GM23338 (cell line): ENCODE results near the gene MTOR. TPM values are rescaled to one million over a fixed set of nuclear protein-coding genes. Genes with fewer than 3 reads are reported as not detected.

Experiments
- ATAC-seq: fragments of 200-7000 bp; cut with Tn5 transposase; 3 replicates; pipeline ENCODE4 v1.9.1; 2020
- DNase-seq: peaks from one replicate; pipeline ENCODE4 v3.0.0-alpha.2; 2015; ENCODE audit warnings: low spot score
- H2AFZ ChIP-seq: fragments of 200-600 bp; sonication (generic); 2 replicates; pipeline ENCODE4 v1.8.0; 2016; ENCODE audit warnings: antibody characterized with exemption, mild to moderate bottlenecking, moderate library complexity
- H3F3A ChIP-seq: fragments of 200-600 bp; sonication (generic); replicated peaks from 2 replicates; pipeline ENCODE4 v1.8.0; 2017; ENCODE audit warnings: antibody characterized with exemption, mixed run types, low read depth
- H3K27ac ChIP-seq: fragments of 200-600 bp; sonication (generic); 2 replicates; pipeline ENCODE4 v1.6.1; 2016; ENCODE audit warnings: low read depth
- H3K27me3 ChIP-seq: fragments of 200-600 bp; sonication (generic); 2 replicates; pipeline ENCODE4 v1.8.0; 2016; ENCODE audit warnings: mild to moderate bottlenecking, mixed run types, moderate library complexity; ENCODE audit not compliant: insufficient read depth
- H3K36me3 ChIP-seq: fragments of 200-600 bp; sonication (generic); 2 replicates; pipeline ENCODE4 v1.8.0; 2016; ENCODE audit warnings: mild to moderate bottlenecking; ENCODE audit not compliant: insufficient read depth
- H3K4me1 ChIP-seq: fragments of 200-600 bp; sonication (generic); 2 replicates; pipeline ENCODE4 v1.8.0; 2016; ENCODE audit warnings: mild to moderate bottlenecking, moderate library complexity; ENCODE audit not compliant: insufficient read depth
- H3K4me2 ChIP-seq: fragments of 200-600 bp; sonication (generic); 2 replicates; pipeline ENCODE4 v1.7.1; 2017; ENCODE audit warnings: mixed run types
- H3K4me3 ChIP-seq: fragments of 200-600 bp; sonication (generic); 2 replicates; pipeline ENCODE4 v1.6.1; 2016; ENCODE audit warnings: mixed run types
- H3K79me2 ChIP-seq: fragments of 200-600 bp; sonication (generic); replicated peaks from 2 replicates; pipeline ENCODE4 v1.8.0; 2017; ENCODE audit warnings: mild to moderate bottlenecking; ENCODE audit not compliant: insufficient read depth
- H3K9me2 ChIP-seq: fragments of 200-600 bp; sonication (generic); 2 replicates; pipeline ENCODE4 v1.8.0; 2017; ENCODE audit not compliant: insufficient read depth
- H4K20me1 ChIP-seq: fragments of 200-600 bp; sonication (generic); replicated peaks from 2 replicates; pipeline ENCODE4 v1.8.0; 2017; ENCODE audit warnings: mild to moderate bottlenecking; ENCODE audit not compliant: insufficient read depth
- H3K27ac Mint-ChIP-seq: 2 replicates; pipeline ENCODE4 v1.8.0; 2020; ENCODE audit warnings: inconsistent platforms, mild to moderate bottlenecking, moderate library complexity, mixed read lengths
- H3K27me3 Mint-ChIP-seq: 3 replicates; pipeline ENCODE4 v1.8.0; 2022; ENCODE audit warnings: low read depth, mild to moderate bottlenecking, moderate library complexity, mixed read lengths, inconsistent platforms; ENCODE audit not compliant: insufficient read depth, poor library complexity
- H3K36me3 Mint-ChIP-seq: 3 replicates; pipeline ENCODE4 v1.8.0; 2021; ENCODE audit warnings: low read depth, mild to moderate bottlenecking, inconsistent platforms, moderate library complexity, mixed read lengths
- H3K4me1 Mint-ChIP-seq: 3 replicates; pipeline ENCODE4 v1.8.0; 2020; ENCODE audit warnings: mild to moderate bottlenecking, inconsistent platforms, mixed read lengths
- H3K4me3 Mint-ChIP-seq: 3 replicates; pipeline ENCODE4 v1.8.0; 2021; ENCODE audit warnings: moderate library complexity, mild to moderate bottlenecking, inconsistent platforms, mixed read lengths
- H3K9me3 Mint-ChIP-seq: 3 replicates; pipeline ENCODE4 v1.8.0; 2020; ENCODE audit warnings: moderate library complexity, mild to moderate bottlenecking, inconsistent platforms, mixed read lengths
- CTCF ChIP-seq, 2 experiments: fragments of 200-600 bp in 1 of 2; sonication (generic) in 1 of 2; conservative IDR thresholded peaks; 2 replicates each; pipeline versions ENCODE4 v1.5.1 to v1.6.1; 2016 to 2017; ENCODE audit warnings: antibody characterized with exemption in 2 of 2, low read depth in 2 of 2, mild to moderate bottlenecking in 2 of 2, moderate library complexity in 1 of 2
- ETS1 ChIP-seq: IDR thresholded peaks from 2 replicates; pipeline ENCODE4 v1.6.1; 2016; ENCODE audit warnings: antibody characterized with exemption
- EZH2 ChIP-seq: fragments of 200-600 bp; sonication (generic); IDR thresholded peaks from one replicate; pipeline ENCODE4 v1.8.0; 2017; ENCODE audit warnings: antibody characterized with exemption, mild to moderate bottlenecking, low read depth; ENCODE audit not compliant: unreplicated experiment
- EZH2phosphoT487 ChIP-seq: fragments of 200-600 bp; sonication (generic); IDR thresholded peaks from one replicate; pipeline ENCODE4 v1.8.1; 2018; ENCODE audit warnings: antibody characterized with exemption; ENCODE audit not compliant: unreplicated experiment
- POLR2AphosphoS5 ChIP-seq: IDR thresholded peaks from 2 replicates; pipeline ENCODE4 v1.6.1; 2016; ENCODE audit warnings: antibody characterized with exemption, low read depth
- STAT1 ChIP-seq: IDR thresholded peaks from one replicate; pipeline ENCODE4 v1.6.1; 2016; ENCODE audit warnings: antibody characterized with exemption; ENCODE audit not compliant: unreplicated experiment
- ZNF114 ChIP-seq: fragments of 250-450 bp; sonication (Bioruptor Pico); IDR thresholded peaks from 2 replicates; pipeline ENCODE4 v1.5.0; 2020; ENCODE audit warnings: mild to moderate bottlenecking, moderate library complexity
- ZNF462 ChIP-seq: fragments of 250-450 bp; sonication (Bioruptor Pico); IDR thresholded peaks from 2 replicates; pipeline ENCODE4 v1.5.0; 2020; ENCODE audit warnings: mild to moderate bottlenecking, moderate library complexity
- polyA plus RNA-seq: library from polyadenylated mRNA; unstranded; fragments of >200 nt; fragmentation: Nextera tagmentation; extraction: Ambion mirVana; gene quantifications from 2 replicates; pipeline ENCODE4 v1.2.1, GENCODE V29; 2016
- total RNA-seq: library from RNA; depleted of rRNA; stranded (reverse); fragments of >200 nt; shearing (Covaris generic); gene quantifications from 2 replicates; pipeline ENCODE4 v1.2.3, GENCODE V29; 2014

MTOR gene
- total and polyA plus RNA-seq, 2 experiments from 2014 or later: 22.8 to 98.0 TPM

- TF ChIP-seq ZNF462 (CRISPR knock-in tag) (no peak), POLR2AphosphoS5 (no peak), ZNF114 (no peak), EZH2phosphoT487 (no peak), STAT1 (no peak), EZH2 (no peak), ETS1 (no peak)
These were observed 50.3 kb downstream of the MTOR start (continued) for GRCh38 chr1:11211925-11212587.

GRCh38 chr1:11211461-11211860, 50.9 kb downstream of the MTOR start:
- no peak overlapping the region for H3K4me3 ChIP-seq
- no peaks in the 10 kb centered on the region for H3K27me3 ChIP-seq
- Mint-ChIP-seq H3K4me1 (no peaks in the 10 kb centered on the region), H3K9me3 (no peaks in the 10 kb centered on the region), H3K27me3 (no peaks in the 10 kb centered on the region), H3K4me3 (no peak overlapping the region), H3K27ac (no peak overlapping the region), H3K36me3 (peaks cover 77% of the 10 kb centered on the region)
- peaks cover 9% of the 10 kb centered on the region; the same call in 1 of the 2 replicates for H4K20me1 ChIP-seq
- H3F3A ChIP-seq: no peaks in the 10 kb centered on the region
- peaks cover 59% of the 10 kb centered on the region for H3K36me3 ChIP-seq
- DNase-seq (no peak), ATAC-seq (no peak)
- H3K4me2 ChIP-seq: no peak overlapping the region
- H3K27ac ChIP-seq: no peak overlapping the region
- no peaks in the 10 kb centered on the region for H3K79me2 ChIP-seq
- H3K4me1 ChIP-seq: no peaks in the 10 kb centered on the region
- no peak overlapping the region for H2AFZ ChIP-seq
- H3K9me2 ChIP-seq: no peaks in the 10 kb centered on the region
- TF ChIP-seq POLR2AphosphoS5 (no peak), CTCF (conservative IDR thresholded peaks at IDR 0.05; ENCODE audit: low read depth in 2 of 2) (no peak)
